Endothelial cell of umbilical vein (primary cell): ENCODE measurements around the gene SPTLC2. TPM values are rescaled to one million over a fixed set of nuclear protein-coding genes. Genes with fewer than 3 reads are reported as not detected.

Source experiments
- BruUV-seq: library from RNA; stranded (reverse); fragments of 400-500 nt; replicated peaks from 2 replicates; lab custom pipeline; 2021; lab: Mats Ljungman, UMichigan
- CTCF ChIA-PET: fragments of 300-600, 350-600 bp; sonication (Branson Sonifier 250); formaldehyde crosslinking; loops from one replicate; lab custom pipeline; 2021; ENCODE audit warnings: antibody characterized with exemption, inconsistent platforms; lab: Charles Lee
- POLR2A ChIA-PET: fragments of 300-600, 350-600 bp; sonication (Branson Sonifier 250); formaldehyde crosslinking; loops from one replicate; lab custom pipeline; 2021; ENCODE audit warnings: antibody characterized with exemption, inconsistent platforms; lab: Charles Lee
- DNase-seq: peaks from one replicate; pipeline ENCODE4 v3.0.0-alpha.2; 2011; ENCODE audit warnings: low read depth, low spot score
- FAIRE-seq: peaks from 2 replicates; lab custom pipeline; 2011; peaks lifted over from hg19 to GRCh38; lab: Jason Lieb, UNC
- H2AFZ ChIP-seq: 2 replicates; pipeline ENCODE4 v1.6.0; 2012; ENCODE audit warnings: low read depth, low read length, control low read depth, inconsistent platforms
- H3K27ac ChIP-seq: 2 replicates; pipeline ENCODE4 v1.5.1; 2011; ENCODE audit warnings: low read depth, mild to moderate bottlenecking, control low read depth, low read length, moderate library complexity; ENCODE audit not compliant: insufficient read depth
- H3K27me3 ChIP-seq, 2 experiments: 2 replicates each; pipeline versions ENCODE4 v1.6.0 to v1.6.1; 2011; ENCODE audit warnings: low read length in 2 of 2, mixed read lengths in 1 of 2; ENCODE audit not compliant: control insufficient read depth in 2 of 2, insufficient read depth in 2 of 2
- H3K36me3 ChIP-seq, 2 experiments: 2 replicates in 1 of 2; 3 replicates in 1 of 2; pipeline ENCODE4 v1.5.1; 2011; ENCODE audit warnings: low read length in 2 of 2, mild to moderate bottlenecking in 1 of 2, moderate library complexity in 1 of 2; ENCODE audit not compliant: control insufficient read depth in 2 of 2, insufficient read depth in 2 of 2; ENCODE audit errors: extremely low read depth in 1 of 2
- H3K4me1 ChIP-seq: 3 replicates; pipeline ENCODE4 v1.5.1; 2011; ENCODE audit warnings: mild to moderate bottlenecking, low read length; ENCODE audit not compliant: control insufficient read depth, insufficient read depth; ENCODE audit errors: extremely low read depth
- H3K4me2 ChIP-seq: 2 replicates; pipeline ENCODE4 v1.6.1; 2011; ENCODE audit warnings: low read length, control low read depth, mixed read lengths; ENCODE audit not compliant: insufficient read depth
- H3K4me3 ChIP-seq, 3 experiments: fragments of 200-600 bp in 1 of 3; sonication (generic), shearing (Covaris generic) in 1 of 3; replicated peaks in 1 of 3; 2 replicates each; pipeline ENCODE4 v1.5.1; 2011 to 2016; ENCODE audit warnings: control low read depth in 3 of 3, low read length in 3 of 3, mild to moderate bottlenecking in 2 of 3, inconsistent platforms in 1 of 3, low read depth in 1 of 3, moderate library complexity in 1 of 3; ENCODE audit not compliant: insufficient read depth in 1 of 3
- H3K79me2 ChIP-seq: 2 replicates; pipeline ENCODE4 v1.6.0; 2012; ENCODE audit warnings: low read length, inconsistent platforms; ENCODE audit not compliant: control insufficient read depth, insufficient read depth
- H3K9ac ChIP-seq: replicated peaks from 2 replicates; pipeline ENCODE3; 2011; ENCODE audit warnings: low read length, control low read depth; ENCODE audit not compliant: insufficient read depth; ENCODE audit errors: extremely low read depth
- H3K9me1 ChIP-seq: replicated peaks from 3 replicates; pipeline ENCODE4 v1.6.0; 2011; ENCODE audit warnings: mild to moderate bottlenecking, low read length; ENCODE audit not compliant: control insufficient read depth, insufficient read depth; ENCODE audit errors: extremely low read depth
- H3K9me3 ChIP-seq: replicated peaks from 2 replicates; pipeline ENCODE4 v1.5.1; 2012; ENCODE audit warnings: low read length, inconsistent platforms; ENCODE audit not compliant: control insufficient read depth, insufficient read depth
- H4K20me1 ChIP-seq: replicated peaks from 2 replicates; pipeline ENCODE3; 2011; ENCODE audit warnings: mild to moderate bottlenecking, low read length; ENCODE audit not compliant: control insufficient read depth, insufficient read depth; ENCODE audit errors: extremely low read depth
- CTCF ChIP-seq, 2 donors: IDR thresholded peaks; 1 replicate in 1 of 2; 2 replicates in 1 of 2; pipeline ENCODE4 v1.5.1; 2011; ENCODE audit warnings: low read length in 2 of 2, mild to moderate bottlenecking in 2 of 2, moderate library complexity in 2 of 2, control low read depth in 1 of 2, inconsistent platforms in 1 of 2, low read depth in 1 of 2; ENCODE audit not compliant: insufficient read depth in 1 of 2; ENCODE audit errors: extremely low read depth in 1 of 2
- EZH2 ChIP-seq: IDR thresholded peaks from 2 replicates; pipeline ENCODE4 v1.6.1; 2012; ENCODE audit warnings: borderline replicate concordance, low read depth, mild to moderate bottlenecking, moderate library complexity, low read length, inconsistent platforms; ENCODE audit not compliant: severe bottlenecking
- FOS ChIP-seq: IDR thresholded peaks from 2 replicates; pipeline ENCODE4 v1.6.1; 2011; ENCODE audit warnings: mild to moderate bottlenecking, low read length, moderate library complexity, borderline replicate concordance; ENCODE audit not compliant: insufficient read depth
- GATA2 ChIP-seq: IDR thresholded peaks from 2 replicates; pipeline ENCODE4 v1.7.0; 2011; ENCODE audit warnings: low read depth, mild to moderate bottlenecking, moderate library complexity, mixed read lengths, low read length; ENCODE audit not compliant: insufficient read length, insufficient read depth
- JUN ChIP-seq: IDR thresholded peaks from 2 replicates; pipeline ENCODE4 v1.6.1; 2011; ENCODE audit warnings: borderline replicate concordance, low read depth; ENCODE audit not compliant: insufficient read length, insufficient read depth
- MAX ChIP-seq: IDR thresholded peaks from 2 replicates; pipeline ENCODE4 v1.6.1; 2011; ENCODE audit not compliant: insufficient read depth, insufficient read length
- MYC ChIP-seq: IDR thresholded peaks from one replicate; pipeline ENCODE4 v1.6.1; 2011; ENCODE audit warnings: mild to moderate bottlenecking, low read depth, low read length
- POLR2A ChIP-seq: IDR thresholded peaks from 2 replicates; pipeline ENCODE4 v1.6.1; 2012; ENCODE audit warnings: low read depth, mild to moderate bottlenecking, control low read depth, low read length
- POLR2AphosphoS5 ChIP-seq: IDR thresholded peaks from 2 replicates; pipeline ENCODE4 v1.6.1; 2012; ENCODE audit warnings: low read depth, mild to moderate bottlenecking, control low read depth, low read length, moderate library complexity; ENCODE audit not compliant: insufficient read depth
- dilution Hi-C: fragments of 300-500 bp; cut with MboI; formaldehyde crosslinking; loops from one replicate; pipeline ENCODE4 v1.15.0; 2019; ENCODE audit warnings: low sequenced_read_pairs; ENCODE audit not compliant: extremely low pct_ligation_motif_present
- intact Hi-C: fragments of 100-400 bp; cut with micrococcal nuclease; formaldehyde crosslinking; loops from one replicate; pipeline ENCODE4 v1.10.0; 2022
- polyA plus RNA-seq, 4 experiments: library from polyadenylated mRNA; depleted of rRNA in 3 of 4; stranded (reverse) in 3 of 4; unstranded in 1 of 4; fragments of >200 nt; gene quantifications; 2 replicates each; pipeline versions ENCODE4 v1.2.1 to v1.2.3, GENCODE V29; 2011 to 2012; ENCODE audit warnings: missing spikeins in 1 of 4
- total RNA-seq: library from RNA; stranded (reverse); gene quantifications from 2 replicates; pipeline ENCODE4 v1.2.3, GENCODE V29; 2021

Gene SPTLC2
- total and polyA plus RNA-seq, 2 donors (not counting 3 experiments of a cell fraction or from before 2014, with no cell fraction given), result 19.1 to 71.3 TPM

GRCh38 chr14:77554207-77554606 lies 62.2 kb downstream of the SPTLC2 start:
- no peaks in the 10 kb centered on the region for H3K27me3 ChIP-seq
- H3K79me2 ChIP-seq, result no peaks in the 10 kb centered on the region
- no peaks in the 10 kb centered on the region for H3K9me3 ChIP-seq
- peaks cover 11 to 12% of the 10 kb centered on the region in 2 experiments for H3K36me3 ChIP-seq
- ChIA-PET POLR2A (no interaction called here), CTCF (interaction anchor here (0.6 to 2.2 kb wide), 5 partner anchors 10 to 234 kb away, joined by 3 to 8 read pairs (median 4); no protein-coding TSS in a partner anchor)
- dilution Hi-C loops, result no loop called here
- FAIRE-seq (no peak), DNase-seq (no peak)
- no peak overlapping the region for H3K27ac ChIP-seq
- H3K4me1 ChIP-seq, result no peaks in the 10 kb centered on the region
- no peak overlapping the region for H3K4me3 ChIP-seq
- no peak overlapping the region for H2AFZ ChIP-seq
- H3K9ac ChIP-seq, result no peak overlapping the region
- TF ChIP-seq MYC (no peak), GATA2 (no peak), MAX (no peak), POLR2AphosphoS5 (no peak), FOS (no peak), CTCF (IDR thresholded peaks at IDR 0.05; ENCODE audit: extremely low read depth in 1 of 2, insufficient read depth in 1 of 2, low read depth in 1 of 2, low read length in 2 of 2) (no peak), EZH2 (no peak), POLR2A (no peak), JUN (no peak)
- H4K20me1 ChIP-seq, result no peaks in the 10 kb centered on the region
- BruUV-seq, result no TSS peak
- intact Hi-C loops, result loop anchor here (10.0 kb wide), 2 partner anchors 151 to 399 kb away; partner anchors contain the start of genes ALKBH1 and SLIRP
- no peaks in the 10 kb centered on the region for H3K9me1 ChIP-seq
- H3K4me2 ChIP-seq, result no peak overlapping the region
